GM23338 (cell line): ENCODE data around the gene SNAP25.

Experiments used
- CREB1 ChIP-seq: fragments of 250-450 bp; sonication (Bioruptor Pico); IDR thresholded peaks from 2 replicates; pipeline ENCODE4 v1.5.0; 2020; ENCODE audit warnings: low read depth, mild to moderate bottlenecking, moderate library complexity
- CTCF ChIP-seq, 2 experiments: fragments of 200-600 bp in 1 of 2; sonication (generic) in 1 of 2; conservative IDR thresholded peaks; 2 replicates each; pipeline versions ENCODE4 v1.5.1 to v1.6.1; 2016 to 2017; ENCODE audit warnings: antibody characterized with exemption in 2 of 2, low read depth in 2 of 2, mild to moderate bottlenecking in 2 of 2, moderate library complexity in 1 of 2
- ETS1 ChIP-seq: IDR thresholded peaks from 2 replicates; pipeline ENCODE4 v1.6.1; 2016; ENCODE audit warnings: antibody characterized with exemption
- EZH2 ChIP-seq: fragments of 200-600 bp; sonication (generic); IDR thresholded peaks from one replicate; pipeline ENCODE4 v1.8.0; 2017; ENCODE audit warnings: antibody characterized with exemption, mild to moderate bottlenecking, low read depth; ENCODE audit not compliant: unreplicated experiment
- EZH2phosphoT487 ChIP-seq: fragments of 200-600 bp; sonication (generic); IDR thresholded peaks from one replicate; pipeline ENCODE4 v1.8.1; 2018; ENCODE audit warnings: antibody characterized with exemption; ENCODE audit not compliant: unreplicated experiment
- JUNB ChIP-seq: IDR thresholded peaks from one replicate; pipeline ENCODE4 v1.6.1; 2016; ENCODE audit warnings: antibody characterized with exemption; ENCODE audit not compliant: unreplicated experiment
- NANOG ChIP-seq: IDR thresholded peaks from 2 replicates; pipeline ENCODE4 v1.6.1; 2016; ENCODE audit warnings: antibody characterized with exemption, borderline replicate concordance
- POLR2AphosphoS5 ChIP-seq: IDR thresholded peaks from 2 replicates; pipeline ENCODE4 v1.6.1; 2016; ENCODE audit warnings: antibody characterized with exemption, low read depth
- REST ChIP-seq: IDR thresholded peaks from one replicate; pipeline ENCODE4 v1.6.1; 2018; ENCODE audit warnings: antibody characterized with exemption; ENCODE audit not compliant: unreplicated experiment
- STAT1 ChIP-seq: IDR thresholded peaks from one replicate; pipeline ENCODE4 v1.6.1; 2016; ENCODE audit warnings: antibody characterized with exemption; ENCODE audit not compliant: unreplicated experiment
- ZNF114 ChIP-seq: fragments of 250-450 bp; sonication (Bioruptor Pico); IDR thresholded peaks from 2 replicates; pipeline ENCODE4 v1.5.0; 2020; ENCODE audit warnings: mild to moderate bottlenecking, moderate library complexity
- ZNF331 ChIP-seq: fragments of 250-450 bp; sonication (Bioruptor Pico); IDR thresholded peaks from 2 replicates; pipeline ENCODE4 v1.5.0; 2020; ENCODE audit warnings: low read depth, mild to moderate bottlenecking, moderate library complexity
- ZNF462 ChIP-seq: fragments of 250-450 bp; sonication (Bioruptor Pico); IDR thresholded peaks from 2 replicates; pipeline ENCODE4 v1.5.0; 2020; ENCODE audit warnings: mild to moderate bottlenecking, moderate library complexity

GRCh38 chr20:10356628-10357027, 138.0 kb downstream of the SNAP25 start:
- TF ChIP-seq REST = no peak
- no peak for TF ChIP-seq JUNB
- no peak for TF ChIP-seq CTCF (conservative IDR thresholded peaks at IDR 0.05; ENCODE audit: low read depth in 2 of 2)
- no peak for TF ChIP-seq POLR2AphosphoS5
- no peak for TF ChIP-seq ETS1
- no peak for TF ChIP-seq EZH2
- TF ChIP-seq EZH2phosphoT487 = no peak
- no peak for TF ChIP-seq CREB1 (CRISPR knock-in tag)
- TF ChIP-seq NANOG = no peak
- TF ChIP-seq ZNF114 = no peak
- no peak for TF ChIP-seq ZNF331 (CRISPR knock-in tag)
- no peak for TF ChIP-seq STAT1
- no peak for TF ChIP-seq ZNF462 (CRISPR knock-in tag)
